Aorta (tissue), 5 donors: Measurements from ENCODE around the gene CD33. TPM values are rescaled to one million over a fixed set of nuclear protein-coding genes. Genes with fewer than 3 reads are reported as not detected.

ENCODE experiments used
- ATAC-seq: fragments of 200-7000 bp; cut with Tn5 transposase; one replicate; pipeline ENCODE4 v1.9.1; 2022; ENCODE audit warnings: moderate library complexity; ENCODE audit not compliant: low FRiP score
- DNase-seq, 2 donors: peaks; one replicate each; pipeline ENCODE4 v3.0.0-alpha.2; 2020
- H3K27ac ChIP-seq, 2 donors: one replicate each; pipeline ENCODE4 v1.5.1; 2013; ENCODE audit warnings: low read length in 2 of 2, mild to moderate bottlenecking in 2 of 2, moderate library complexity in 2 of 2, control low read depth in 1 of 2, inconsistent platforms in 1 of 2, low read depth in 1 of 2
- H3K27me3 ChIP-seq, 2 donors: one replicate each; pipeline ENCODE4 v1.6.1; 2013; ENCODE audit warnings: control low read depth in 1 of 2, low read length in 1 of 2, mild to moderate bottlenecking in 1 of 2, moderate library complexity in 1 of 2; ENCODE audit not compliant: insufficient read depth in 2 of 2, control insufficient read depth in 1 of 2
- H3K36me3 ChIP-seq, 2 donors: one replicate each; pipeline ENCODE4 v1.6.1; 2013; ENCODE audit warnings: control low read depth in 1 of 2, low read length in 1 of 2, mild to moderate bottlenecking in 1 of 2; ENCODE audit not compliant: insufficient read depth in 2 of 2, control insufficient read depth in 1 of 2
- H3K4me1 ChIP-seq, 2 donors: one replicate each; pipeline ENCODE4 v1.6.1; 2013; ENCODE audit warnings: low read length in 2 of 2, control low read depth in 1 of 2, mild to moderate bottlenecking in 1 of 2, moderate library complexity in 1 of 2; ENCODE audit not compliant: insufficient read depth in 2 of 2, control insufficient read depth in 1 of 2
- H3K4me3 ChIP-seq, 2 donors: one replicate each; pipeline ENCODE4 v1.5.1; 2013; ENCODE audit warnings: low read length in 2 of 2, control low read depth in 1 of 2, mild to moderate bottlenecking in 1 of 2
- H3K9me3 ChIP-seq: one replicate; pipeline ENCODE4 v1.6.1; 2013; ENCODE audit warnings: mild to moderate bottlenecking, low read length; ENCODE audit not compliant: control insufficient read depth
- WGBS, 2 donors: extraction: QIAGEN DNeasy Blood & Tissue Kit; methylation state at CpG; one replicate each; pipeline ENCODE4 v1.1.7; 2013; 5-methylcytosine and 5-hydroxymethylcytosine counted together
- intact Hi-C, 2 donors: fragments of 100-400 bp; cut with DNase I; formaldehyde crosslinking; loops; one replicate each; pipeline versions ENCODE4 v1.14.2 to v1.15.0; 2022
- polyA plus RNA-seq, 2 donors: library from polyadenylated mRNA; stranded (reverse); fragments of 200-250 nt; gene quantifications; one replicate each; pipeline ENCODE4 v1.2.3, GENCODE V29; 2013
- total RNA-seq, 2 donors: library from RNA; stranded (reverse); fragmentation: NEBNext Ultra II Directional; extraction: Animal tissue kit (Norgen Biotek cat#: 25700); gene quantifications; one replicate each; pipeline ENCODE4 v1.2.1, GENCODE V29; 2021
- donor health status: healthy with polysubstance abuse.
- donor health status: Bipolar disorder and iron deficiency.
- donor health status: DM: no; HTN: no; CAD: no.
- donor health status: DM: no; HTN: no; CAD: no.
- donor health status: DM: yes; HTN: yes; CAD: no.

CD33 gene
- total and polyA plus RNA-seq, 4 donors: 1.4 to 15.0 (median 7.8) TPM

- intact Hi-C loops: no loop called here
- peaks cover 4% of the 10 kb centered on the region for H3K9me3 ChIP-seq
Observed at GRCh38 chr19:51219971-51220370, 4.9 kb upstream of the CD33 start.

GRCh38 chr19:51220996-51221395 is 3.9 kb upstream of the CD33 start:
- H3K27ac ChIP-seq: no peak overlapping the region
- H3K36me3 ChIP-seq: no peaks in the 10 kb centered on the region
- H3K27me3 ChIP-seq: peaks cover 0 to 2% of the 10 kb centered on the region in 2 donors
- no peaks in the 10 kb centered on the region for H3K4me1 ChIP-seq
- DNase-seq (no peak), ATAC-seq (no peak)
- intact Hi-C loops: no loop called here
- H3K9me3 ChIP-seq: peaks cover 4% of the 10 kb centered on the region
- H3K4me3 ChIP-seq: no peak overlapping the region

More at GRCh38 chr19:51219971-51220370, 4.9 kb upstream of the CD33 start:
- 71 to 76% methylated on average over 1 of the region's 1 CpG for WGBS, 2 donors
- no peak overlapping the region for H3K4me3 ChIP-seq
- H3K27ac ChIP-seq: no peak overlapping the region
- peaks cover 0 to 2% of the 10 kb centered on the region in 2 donors for H3K27me3 ChIP-seq
- no peaks in the 10 kb centered on the region for H3K4me1 ChIP-seq
- H3K36me3 ChIP-seq: no peaks in the 10 kb centered on the region
- no peak for DNase-seq
- no peak for ATAC-seq

GRCh38 chr19:51224163-51224641 is 678 bp upstream of the CD33 start:
- Histone ChIP-seq H3K4me1 (no peaks in the 10 kb centered on the region), H3K27me3 (no peaks in the 10 kb centered on the region), H3K27ac (no peak overlapping the region), H3K36me3 (no peaks in the 10 kb centered on the region), H3K4me3 (no peak overlapping the region), H3K9me3 (peaks cover 2% of the 10 kb centered on the region)
- ATAC-seq (no peak), DNase-seq (no peak)
- 48 to 57% methylated on average over 3 of the region's 3 CpGs for whole genome bisulfite sequencing, 2 donors
- intact Hi-C loops: no loop called here

GRCh38 chr19:51226067-51226466 is 1.2 kb downstream of the CD33 start:
- intact Hi-C loops: no loop called here
- no peak overlapping the region for H3K27ac ChIP-seq
- no peaks in the 10 kb centered on the region for H3K4me1 ChIP-seq
- 49 to 54% methylated on average over 3 of the region's 3 CpGs for whole genome bisulfite sequencing, 2 donors
- no peaks in the 10 kb centered on the region for H3K27me3 ChIP-seq
- no peak for DNase-seq
- no peak for ATAC-seq
- no peak overlapping the region for H3K4me3 ChIP-seq
- no peaks in the 10 kb centered on the region for H3K36me3 ChIP-seq
- no peaks in the 10 kb centered on the region for H3K9me3 ChIP-seq

GRCh38 chr19:51227326-51227725 is 2.4 kb downstream of the CD33 start:
- intact Hi-C loops: no loop called here
- Histone ChIP-seq H3K36me3 (no peaks in the 10 kb centered on the region), H3K4me1 (no peaks in the 10 kb centered on the region), H3K9me3 (no peaks in the 10 kb centered on the region), H3K4me3 (no peak overlapping the region), H3K27me3 (no peaks in the 10 kb centered on the region), H3K27ac (no peak overlapping the region)
- no peak for DNase-seq
- WGBS, 2 donors: 61 to 63% methylated on average over 2 of the region's 2 CpGs
- no peak for ATAC-seq

GRCh38 chr19:51227966-51228365 is 3.1 kb downstream of the CD33 start:
- ATAC-seq: no peak
- Histone ChIP-seq H3K36me3 (no peaks in the 10 kb centered on the region), H3K4me3 (no peak overlapping the region), H3K27me3 (no peaks in the 10 kb centered on the region), H3K27ac (no peak overlapping the region), H3K9me3 (no peaks in the 10 kb centered on the region), H3K4me1 (no peaks in the 10 kb centered on the region)
- WGBS, 2 donors: 71 to 89% methylated on average over 2 of the region's 2 CpGs
- intact Hi-C loops: no loop called here
- no peak for DNase-seq

GRCh38 chr19:51240866-51241265 is 16.0 kb downstream of the CD33 start:
- intact Hi-C loops: no loop called here

GRCh38 chr19:51242881-51243630 is 18.2 kb downstream of the CD33 start:
- intact Hi-C loops: no loop called here
- ATAC-seq: no peak
- WGBS, 2 donors: 69 to 73% methylated on average over 8 of the region's 8 CpGs

More at GRCh38 chr19:51240866-51241265, 16.0 kb downstream of the CD33 start:
- Histone ChIP-seq H3K27me3 (no peaks in the 10 kb centered on the region), H3K9me3 (no peaks in the 10 kb centered on the region), H3K4me1 (no peaks in the 10 kb centered on the region), H3K27ac (no peak overlapping the region), H3K4me3 (no peak overlapping the region), H3K36me3 (no peaks in the 10 kb centered on the region)
- 80 to 86% methylated on average over 7 of the region's 7 CpGs for WGBS, 2 donors
- DNase-seq (no peak), ATAC-seq (no peak)

GRCh38 chr19:51246164-51246552 is 21.3 kb downstream of the CD33 start:
- no peaks in the 10 kb centered on the region for H3K36me3 ChIP-seq
- WGBS, 2 donors: 69 to 74% methylated on average over 5 of the region's 5 CpGs
- no peak overlapping the region for H3K27ac ChIP-seq
- no peak overlapping the region for H3K4me3 ChIP-seq
- no peak for ATAC-seq
- DNase-seq: no peak
- no peaks in the 10 kb centered on the region for H3K9me3 ChIP-seq
- no peaks in the 10 kb centered on the region for H3K27me3 ChIP-seq
- intact Hi-C loops: no loop called here
- H3K4me1 ChIP-seq: no peaks in the 10 kb centered on the region

More at GRCh38 chr19:51242881-51243630, 18.2 kb downstream of the CD33 start:
- no peak for DNase-seq
- Histone ChIP-seq H3K27me3 (no peaks in the 10 kb centered on the region), H3K9me3 (no peaks in the 10 kb centered on the region), H3K27ac (no peak overlapping the region), H3K4me3 (no peak overlapping the region), H3K4me1 (no peaks in the 10 kb centered on the region), H3K36me3 (no peaks in the 10 kb centered on the region)
